ENCODE measurements around the gene DEFB121.
"Not testable (repeated sequence)": the region's sequence is repeated elsewhere in the genome, so short reads cannot be mapped to it uniquely, and the experiment has no call there.

The DEFB121 gene

DNA sequence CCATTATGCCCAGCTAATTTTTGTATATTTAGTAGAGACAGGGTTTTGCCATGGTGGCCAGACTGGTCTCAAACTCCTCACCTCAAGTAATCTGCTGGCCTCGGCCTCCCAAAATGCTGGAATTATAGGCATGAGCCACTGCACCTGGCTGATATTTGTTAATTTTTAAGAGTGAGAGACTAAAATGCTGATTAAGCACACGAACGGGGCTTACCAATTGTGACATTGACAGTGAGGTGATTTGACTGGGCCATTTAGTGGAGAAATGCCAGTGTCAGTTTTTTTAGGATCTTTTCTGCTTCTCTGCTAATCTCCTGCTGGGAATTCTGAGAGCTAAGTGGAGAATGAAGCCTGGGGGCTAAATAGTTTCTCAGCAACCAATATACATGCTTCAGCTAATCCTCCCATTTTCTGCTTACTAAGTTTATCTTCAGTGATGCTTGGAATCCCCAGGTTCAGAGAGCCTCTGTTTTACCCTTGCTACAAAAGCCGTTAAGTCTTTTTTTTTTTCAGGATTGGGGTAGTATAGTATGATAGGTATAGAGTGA lies 24.6 kb upstream of the DEFB121 start:
- no peak overlapping the region for H3K27ac ChIP-seq
- no peak for TF ChIP-seq ZFX (IDR thresholded peaks at IDR 0.05)
- TF ChIP-seq, protein P1, sequence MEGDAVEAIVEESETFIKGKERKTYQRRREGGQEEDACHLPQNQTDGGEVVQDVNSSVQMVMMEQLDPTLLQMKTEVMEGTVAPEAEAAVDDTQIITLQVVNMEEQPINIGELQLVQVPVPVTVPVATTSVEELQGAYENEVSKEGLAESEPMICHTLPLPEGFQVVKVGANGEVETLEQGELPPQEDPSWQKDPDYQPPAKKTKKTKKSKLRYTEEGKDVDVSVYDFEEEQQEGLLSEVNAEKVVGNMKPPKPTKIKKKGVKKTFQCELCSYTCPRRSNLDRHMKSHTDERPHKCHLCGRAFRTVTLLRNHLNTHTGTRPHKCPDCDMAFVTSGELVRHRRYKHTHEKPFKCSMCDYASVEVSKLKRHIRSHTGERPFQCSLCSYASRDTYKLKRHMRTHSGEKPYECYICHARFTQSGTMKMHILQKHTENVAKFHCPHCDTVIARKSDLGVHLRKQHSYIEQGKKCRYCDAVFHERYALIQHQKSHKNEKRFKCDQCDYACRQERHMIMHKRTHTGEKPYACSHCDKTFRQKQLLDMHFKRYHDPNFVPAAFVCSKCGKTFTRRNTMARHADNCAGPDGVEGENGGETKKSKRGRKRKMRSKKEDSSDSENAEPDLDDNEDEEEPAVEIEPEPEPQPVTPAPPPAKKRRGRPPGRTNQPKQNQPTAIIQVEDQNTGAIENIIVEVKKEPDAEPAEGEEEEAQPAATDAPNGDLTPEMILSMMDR (conservative IDR thresholded peaks at IDR 0.05), result no peak

DNA sequence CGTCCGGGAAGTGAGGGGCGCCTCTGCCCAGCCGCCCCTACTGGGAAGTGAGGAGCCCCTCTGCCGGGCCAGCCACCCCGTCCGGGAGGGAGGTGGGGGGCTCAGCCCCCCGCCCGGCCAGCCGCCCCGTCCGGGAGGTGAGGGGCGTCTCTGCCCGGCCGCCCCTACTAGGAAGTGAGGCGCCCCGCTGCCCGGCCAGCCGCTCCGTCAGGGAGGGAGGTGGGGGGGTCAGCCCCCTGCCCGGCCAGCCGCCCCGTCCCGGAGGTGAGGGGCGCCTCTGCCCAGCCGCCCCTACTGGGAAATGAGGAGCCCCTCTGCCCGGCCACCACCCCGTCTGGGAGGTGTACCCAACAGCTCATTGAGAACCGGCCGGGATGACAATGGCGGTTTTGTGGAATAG lies 21.6 kb upstream of the DEFB121 start:
- H3K27ac ChIP-seq, result not testable (repeated sequence)

DNA sequence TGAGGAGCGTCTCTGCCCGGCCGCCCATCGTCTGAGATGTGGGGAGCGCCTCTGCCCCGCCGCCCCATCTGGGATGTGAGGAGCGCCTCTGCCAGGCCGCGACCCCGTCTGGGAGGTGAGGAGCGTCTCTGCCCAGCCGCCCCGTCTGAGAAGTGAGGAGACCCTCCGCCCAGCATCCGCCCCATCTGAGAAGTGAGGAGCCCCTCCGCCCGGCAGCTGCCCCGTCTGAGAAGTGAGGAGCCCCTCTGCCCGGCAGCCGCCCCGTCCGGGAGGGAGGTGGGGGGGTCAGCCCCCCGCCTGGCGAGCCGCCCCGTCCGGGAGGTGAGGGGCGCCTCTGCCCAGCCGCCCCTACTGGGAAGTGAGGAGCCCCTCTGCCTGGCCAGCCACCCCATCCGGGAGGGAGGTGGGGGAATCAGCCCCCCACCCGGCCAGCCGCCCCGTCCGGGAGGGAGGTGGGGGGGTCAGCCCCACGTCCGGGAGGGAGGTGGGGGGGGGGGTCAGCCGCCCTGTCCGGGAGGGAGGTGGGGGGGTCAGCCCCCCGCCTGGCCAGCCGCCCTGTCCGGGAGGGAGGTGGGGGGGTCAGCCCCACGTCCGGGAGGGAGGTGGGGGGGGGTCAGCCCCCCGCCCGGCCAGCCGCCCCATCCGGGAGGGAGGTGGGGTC lies 21.0 kb upstream of the DEFB121 start:
- not testable (repeated sequence) for H3K27ac ChIP-seq

DNA sequence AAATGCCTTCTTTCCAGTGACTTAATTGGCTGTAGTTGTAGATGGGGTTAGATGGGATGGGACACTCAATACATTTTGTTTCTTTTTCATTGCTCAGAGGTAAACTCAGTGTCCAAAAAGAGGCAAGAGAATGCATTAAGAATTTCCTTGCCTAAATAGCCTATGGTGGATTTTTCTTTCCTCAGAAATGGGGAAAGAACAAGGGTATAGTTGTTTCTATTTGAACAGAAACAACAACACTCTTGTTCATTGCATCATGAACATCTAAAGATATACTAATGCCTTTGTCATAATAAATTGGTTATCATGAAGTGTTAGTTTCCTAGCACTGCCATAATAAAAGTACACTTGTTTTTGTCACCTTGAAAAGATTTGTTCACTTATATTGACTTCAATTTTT lies 19.8 kb upstream of the DEFB121 start:
- H3K27ac ChIP-seq, result no peak overlapping the region
- TF ChIP-seq, protein P1 (conservative IDR thresholded peaks at IDR 0.05), result no peak
- TF ChIP-seq ZFX (IDR thresholded peaks at IDR 0.05), result no peak

DNA sequence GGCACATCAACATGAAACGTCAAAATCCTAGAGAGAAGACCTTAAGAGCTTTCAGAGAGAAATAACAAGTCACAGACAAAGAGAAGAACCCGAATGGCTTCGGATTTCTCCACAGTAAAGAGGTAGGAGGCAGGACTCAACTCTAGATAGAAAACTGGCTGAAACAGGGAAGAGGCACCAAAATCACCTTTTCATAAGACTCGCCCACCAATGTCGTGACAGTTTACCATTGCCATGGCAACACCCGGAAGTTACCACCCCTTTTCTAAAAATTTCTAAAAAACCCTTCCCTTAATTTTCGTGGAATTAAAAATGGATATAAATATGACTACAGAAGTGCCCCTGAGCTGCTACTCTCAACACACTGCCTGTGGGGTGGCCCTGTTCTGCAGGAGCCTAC lies 12.3 kb upstream of the DEFB121 start:
- H3K27ac ChIP-seq, result no peak overlapping the region
- TF ChIP-seq ZFX (IDR thresholded peaks at IDR 0.05), result no peak
- TF ChIP-seq, protein P1 (conservative IDR thresholded peaks at IDR 0.05), result no peak

DNA sequence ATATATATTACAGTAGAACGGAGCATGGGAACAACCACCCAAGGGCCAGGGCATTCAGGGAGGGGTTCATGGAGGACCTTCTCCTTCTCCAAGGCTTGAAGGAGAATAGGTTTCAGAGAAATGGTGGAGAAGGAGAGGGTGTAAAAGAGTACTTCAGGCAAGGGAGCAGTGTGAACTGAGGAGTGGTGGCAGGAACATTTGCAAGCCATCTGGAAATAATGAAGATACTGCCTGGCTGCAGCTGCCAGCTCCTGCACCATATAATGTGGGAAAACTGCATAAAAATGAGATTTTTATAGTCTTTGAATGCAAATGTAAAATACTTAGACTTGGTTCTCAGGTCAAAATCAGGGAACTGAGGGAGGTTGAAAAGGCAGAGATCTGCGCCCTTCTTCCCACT lies 9.6 kb upstream of the DEFB121 start:
- no peak overlapping the region for H3K27ac ChIP-seq
- TF ChIP-seq, protein P1 (conservative IDR thresholded peaks at IDR 0.05), result no peak
- no peak for TF ChIP-seq ZFX (IDR thresholded peaks at IDR 0.05)

DNA sequence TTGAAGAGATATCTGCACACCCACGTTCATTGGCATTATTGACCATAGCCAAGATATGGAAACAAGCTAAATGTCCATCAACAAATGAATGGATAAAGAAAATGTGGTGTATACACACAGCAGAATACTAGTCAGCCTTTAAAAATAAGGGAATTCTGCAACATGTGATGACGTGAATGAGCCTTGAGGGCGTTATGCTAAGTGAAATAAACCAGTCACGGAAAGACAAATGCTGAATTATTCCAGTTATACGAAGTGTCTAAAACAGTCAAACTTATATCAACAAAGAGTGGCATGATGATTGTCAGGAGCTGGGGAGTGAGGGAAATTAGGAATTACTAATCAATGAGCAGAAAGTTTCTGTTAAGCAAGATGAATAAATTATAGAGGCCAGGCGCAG lies 8.4 kb upstream of the DEFB121 start:
- H3K27ac ChIP-seq, result no peak overlapping the region
- TF ChIP-seq, protein P1 (conservative IDR thresholded peaks at IDR 0.05), result no peak
- no peak for TF ChIP-seq ZFX (IDR thresholded peaks at IDR 0.05)

DNA sequence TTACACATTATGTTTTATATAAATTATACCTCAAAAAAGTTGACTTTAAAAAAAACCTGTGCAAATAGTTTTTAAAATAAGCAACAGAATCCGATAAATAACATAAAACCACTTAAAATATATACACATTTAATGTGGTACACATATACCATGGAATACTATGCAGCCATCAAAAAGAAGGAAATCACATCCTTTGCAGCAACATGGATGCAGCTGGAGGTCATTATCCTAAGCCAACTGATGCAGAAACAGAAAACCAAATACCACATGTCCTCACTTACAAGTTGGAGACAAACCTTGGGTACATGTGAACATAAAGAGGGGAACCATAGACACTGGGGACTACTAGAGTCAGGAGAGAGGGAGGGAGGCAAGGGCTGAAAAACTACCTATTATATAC lies 4.0 kb upstream of the DEFB121 start:
- TF ChIP-seq, protein P1 (conservative IDR thresholded peaks at IDR 0.05), result no peak
- TF ChIP-seq ZFX (IDR thresholded peaks at IDR 0.05), result no peak
- no peak overlapping the region for H3K27ac ChIP-seq
